Inferior parietal cortex (tissue), 1 donor: ENCODE results near the gene ARMH2.
A peak's percentile ranks its signal among the peaks of the same experiment; 100 is the strongest.

Source experiments
- DNase-seq: peaks from one replicate; pipeline ENCODE4 v3.0.0-alpha.2; 2016; ENCODE audit errors: extremely low spot score

The ARMH2 gene

GRCh38 chr6:24798740-24799540 lies at the start of gene ARMH2:
Gene ARMH2 (minus strand): TSS chr6:24798917. CDS start chr6:24798857, 60 bp downstream.
- DNase-seq = no peak

GRCh38 chr6:24848461-24848860 lies 49.7 kb upstream of the ARMH2 start:
- peak; percentile 63 for DNase-seq

- DNase-seq = no peak
Observed at GRCh38 chr6:24847402-24847801, 48.7 kb upstream of the ARMH2 start.

- no peak for DNase-seq
Observed at GRCh38 chr6:24845578-24845977, 46.9 kb upstream of the ARMH2 start.

- no peak for DNase-seq
Observed at GRCh38 chr6:24844903-24845302, 46.2 kb upstream of the ARMH2 start.

GRCh38 chr6:24844061-24844460 lies 45.3 kb upstream of the ARMH2 start:
- DNase-seq = no peak

GRCh38 chr6:24840187-24840586 lies 41.5 kb upstream of the ARMH2 start:
- no peak for DNase-seq

GRCh38 chr6:24838994-24839393 lies 40.3 kb upstream of the ARMH2 start:
- DNase-seq = no peak

GRCh38 chr6:24838081-24838480 lies 39.4 kb upstream of the ARMH2 start:
- no peak for DNase-seq

GRCh38 chr6:24836109-24836508 lies 37.4 kb upstream of the ARMH2 start:
- peak; percentile 59 for DNase-seq

GRCh38 chr6:24833711-24834386 lies 35.1 kb upstream of the ARMH2 start:
- no peak for DNase-seq

GRCh38 chr6:24832794-24833193 lies 34.1 kb upstream of the ARMH2 start:
- DNase-seq = no peak

GRCh38 chr6:24831771-24832716 lies 33.3 kb upstream of the ARMH2 start:
- DNase-seq = no peak

- DNase-seq = no peak
Observed at GRCh38 chr6:24829657-24830056, 30.9 kb upstream of the ARMH2 start.

- DNase-seq = no peak
Observed at GRCh38 chr6:24827970-24828369, 29.3 kb upstream of the ARMH2 start.

GRCh38 chr6:24827162-24827561 lies 28.4 kb upstream of the ARMH2 start:
- DNase-seq = no peak

- no peak for DNase-seq
Observed at GRCh38 chr6:24825130-24825630, 26.5 kb upstream of the ARMH2 start.

- no peak for DNase-seq
Observed at GRCh38 chr6:24824142-24824938, 25.6 kb upstream of the ARMH2 start.

GRCh38 chr6:24823185-24823584 lies 24.5 kb upstream of the ARMH2 start:
- no peak for DNase-seq

- no peak for DNase-seq
Observed at GRCh38 chr6:24822696-24823095, 24.0 kb upstream of the ARMH2 start.

- no peak for DNase-seq
Observed at GRCh38 chr6:24821860-24822444, 23.2 kb upstream of the ARMH2 start.
